ENCODE measurements around the gene FAM163B. TPM values are rescaled to one million over a fixed set of nuclear protein-coding genes. Genes with fewer than 3 reads are reported as not detected.

Gene FAM163B
- total RNA-seq, 1 donor from 2014 or later = not detected

DNA sequence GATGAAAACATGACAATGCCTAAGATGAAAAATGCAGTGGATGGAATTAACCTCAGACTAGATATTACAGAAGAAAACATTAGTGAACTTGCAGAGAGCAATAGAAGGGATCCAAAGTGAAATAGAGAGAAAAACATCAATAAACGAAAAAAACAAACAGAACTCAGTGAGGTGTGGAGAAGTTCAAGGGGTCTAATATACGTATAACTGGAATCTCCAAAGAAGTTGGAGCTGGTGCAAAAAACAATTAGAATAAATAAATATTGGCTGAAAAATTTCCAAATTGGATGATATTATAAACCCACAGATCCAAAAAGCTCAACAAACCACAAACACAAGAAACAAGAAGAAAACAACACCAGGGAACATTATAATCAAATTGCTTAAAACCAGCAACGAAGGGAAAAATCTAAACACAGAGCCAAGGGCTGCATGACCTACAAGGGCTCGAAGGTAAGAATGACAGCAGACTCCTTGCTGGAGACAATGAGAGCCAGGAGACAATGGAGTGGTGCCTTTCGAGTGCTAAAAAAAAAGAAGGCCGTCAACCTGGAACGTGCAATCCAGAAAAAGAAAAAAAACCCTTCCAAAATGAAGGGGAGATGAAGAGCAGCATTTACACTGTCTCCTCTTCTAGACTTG, 11.8 kb downstream of the FAM163B start:
- no peak for ATAC-seq

DNA sequence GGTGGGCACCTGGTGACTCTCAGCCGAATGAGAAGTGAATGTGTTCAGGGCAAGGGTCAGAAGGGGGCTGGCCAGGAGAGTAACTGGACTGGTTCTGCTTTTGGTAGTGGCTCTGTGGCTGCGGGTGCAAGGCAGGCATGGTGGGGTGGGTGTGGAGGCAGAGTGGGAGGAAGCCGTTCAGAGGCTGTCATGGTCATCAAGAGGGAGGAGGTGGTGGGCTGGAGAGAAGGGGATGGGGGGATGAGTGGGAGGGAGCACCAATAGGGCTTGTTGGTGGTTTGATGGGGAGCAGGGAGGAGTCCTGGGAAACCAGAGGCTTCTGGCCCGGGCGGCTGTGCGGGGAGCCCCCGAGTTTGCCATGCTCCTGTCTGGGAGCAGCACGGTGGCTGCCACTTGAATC, 13.3 kb downstream of the FAM163B start:
- no peak for ATAC-seq

GRCh38 chr9:133594310-133594709, 14.9 kb downstream of the FAM163B start:
- no peak for ATAC-seq

- no peak for ATAC-seq
These were observed 15.5 kb downstream of the FAM163B start for GRCh38 chr9:133593587-133594253.

- no peak for ATAC-seq
These were observed 16.3 kb downstream of the FAM163B start for GRCh38 chr9:133592731-133593409.

- ATAC-seq = no peak
These were observed 17.2 kb downstream of the FAM163B start for GRCh38 chr9:133591985-133592384.

DNA sequence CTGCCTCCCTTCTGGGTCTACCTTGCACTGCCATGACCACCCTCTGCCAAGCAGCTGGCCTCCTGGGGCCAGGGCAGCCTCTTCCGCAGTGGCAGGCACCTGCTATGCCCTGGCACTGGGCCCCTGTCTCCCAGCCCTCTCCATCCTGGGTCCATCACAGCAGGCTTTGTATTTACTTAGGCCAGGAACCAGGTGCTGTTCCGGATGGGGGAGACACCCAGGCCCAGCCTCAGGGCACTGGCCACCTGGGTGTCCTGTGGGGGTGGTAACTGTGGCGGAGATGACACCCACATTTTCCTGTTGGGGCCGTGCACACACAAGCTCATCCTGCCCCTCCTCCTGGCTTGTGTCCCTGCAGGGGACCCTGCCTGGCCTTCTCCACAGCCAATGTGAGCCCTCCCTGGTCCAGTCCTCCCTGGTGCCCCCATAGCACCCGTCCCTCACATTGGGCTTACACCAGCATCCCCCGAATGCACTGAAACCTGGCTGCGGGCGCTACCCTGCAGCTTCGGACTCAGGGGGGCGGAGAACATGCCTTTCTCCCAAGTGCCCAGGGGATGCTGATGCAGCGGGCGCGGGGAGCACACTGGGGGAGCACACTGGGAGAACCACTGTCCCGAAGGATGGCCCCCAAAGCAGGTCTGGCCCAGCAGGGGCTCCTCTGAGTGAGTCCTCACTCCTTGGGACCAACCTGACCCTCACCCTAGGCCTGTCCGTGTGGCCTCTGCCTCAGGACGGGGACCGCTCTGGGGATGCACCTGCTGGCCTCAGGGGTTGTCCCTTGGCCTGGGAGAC, 17.9 kb downstream of the FAM163B start:
- no peak for ATAC-seq

DNA sequence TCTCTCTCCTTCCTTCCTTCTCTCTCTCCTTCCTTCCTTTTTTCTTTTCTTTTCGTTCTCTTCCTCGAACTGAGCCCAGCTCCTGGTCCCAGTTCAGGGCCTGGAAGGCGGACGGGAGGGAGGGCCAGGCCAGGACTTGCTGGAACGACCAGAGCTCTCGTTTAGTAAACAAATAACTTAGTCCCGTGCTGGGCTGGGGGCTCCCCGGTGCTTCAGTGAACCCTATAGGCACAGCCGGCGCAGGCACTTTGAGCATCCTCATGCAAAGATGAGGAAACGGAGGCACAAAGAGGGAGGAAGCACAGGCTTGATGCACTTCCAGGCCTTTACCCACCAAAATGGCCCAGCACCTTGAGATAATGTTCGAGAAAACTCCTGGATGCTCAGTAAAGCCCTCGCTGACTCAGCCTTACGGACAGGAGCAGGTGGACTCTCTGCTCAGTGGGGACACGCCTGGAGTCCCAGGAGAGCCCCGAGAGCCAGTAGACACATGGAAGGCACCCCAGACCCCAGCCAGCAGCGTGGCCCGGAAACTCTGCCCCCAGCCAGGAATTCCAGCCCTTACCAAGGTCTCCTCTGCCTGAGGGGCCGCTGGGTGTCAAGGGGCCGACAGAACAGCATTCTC, 18.8 kb downstream of the FAM163B start:
- no peak for ATAC-seq

GRCh38 chr9:133589454-133590227, 19.5 kb downstream of the FAM163B start:
- no peak for ATAC-seq

DNA sequence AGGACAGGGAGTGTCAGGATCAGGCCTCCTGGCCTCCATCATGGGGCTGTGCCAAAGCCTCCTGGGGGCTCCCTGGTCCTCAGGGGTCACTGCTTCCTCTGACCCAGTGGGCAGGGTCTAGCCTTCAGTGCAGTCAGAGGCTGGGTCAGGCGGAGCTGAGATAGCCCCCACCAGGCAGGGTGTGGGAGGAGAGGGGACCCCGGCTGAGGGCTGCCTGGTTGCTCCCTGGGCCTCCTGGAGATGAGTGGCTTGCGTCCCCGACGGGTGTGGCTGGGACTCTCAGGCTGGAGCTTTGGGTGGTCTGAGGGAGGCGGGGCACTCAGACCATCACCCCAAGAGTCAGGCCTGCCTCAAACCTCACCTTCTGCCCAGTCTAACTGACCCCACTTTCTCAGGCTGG, 21.7 kb downstream of the FAM163B start:
- no peak for ATAC-seq

DNA sequence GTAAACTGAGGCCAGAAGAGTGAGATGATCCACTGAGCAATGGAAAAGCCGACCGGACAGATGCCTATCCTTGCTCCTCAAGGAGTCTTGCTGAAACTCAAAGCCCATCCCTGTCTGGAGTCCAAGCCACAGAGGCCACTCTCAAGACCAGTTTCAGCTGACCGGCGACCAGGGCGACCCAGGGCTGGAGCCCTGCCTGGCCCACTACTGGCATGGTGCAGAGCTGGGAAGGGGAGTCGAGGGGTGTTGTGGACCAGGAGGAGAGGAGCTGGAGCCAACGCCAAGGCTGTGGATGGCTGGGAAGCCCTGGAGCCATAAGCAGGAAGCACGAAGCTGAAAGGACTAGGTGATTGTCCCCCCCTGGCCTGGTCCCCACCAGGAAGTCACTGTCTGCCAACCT, 22.1 kb downstream of the FAM163B start:
- ATAC-seq = no peak

- no peak for ATAC-seq
These were observed 23.5 kb downstream of the FAM163B start for GRCh38 chr9:133585481-133586351.

DNA sequence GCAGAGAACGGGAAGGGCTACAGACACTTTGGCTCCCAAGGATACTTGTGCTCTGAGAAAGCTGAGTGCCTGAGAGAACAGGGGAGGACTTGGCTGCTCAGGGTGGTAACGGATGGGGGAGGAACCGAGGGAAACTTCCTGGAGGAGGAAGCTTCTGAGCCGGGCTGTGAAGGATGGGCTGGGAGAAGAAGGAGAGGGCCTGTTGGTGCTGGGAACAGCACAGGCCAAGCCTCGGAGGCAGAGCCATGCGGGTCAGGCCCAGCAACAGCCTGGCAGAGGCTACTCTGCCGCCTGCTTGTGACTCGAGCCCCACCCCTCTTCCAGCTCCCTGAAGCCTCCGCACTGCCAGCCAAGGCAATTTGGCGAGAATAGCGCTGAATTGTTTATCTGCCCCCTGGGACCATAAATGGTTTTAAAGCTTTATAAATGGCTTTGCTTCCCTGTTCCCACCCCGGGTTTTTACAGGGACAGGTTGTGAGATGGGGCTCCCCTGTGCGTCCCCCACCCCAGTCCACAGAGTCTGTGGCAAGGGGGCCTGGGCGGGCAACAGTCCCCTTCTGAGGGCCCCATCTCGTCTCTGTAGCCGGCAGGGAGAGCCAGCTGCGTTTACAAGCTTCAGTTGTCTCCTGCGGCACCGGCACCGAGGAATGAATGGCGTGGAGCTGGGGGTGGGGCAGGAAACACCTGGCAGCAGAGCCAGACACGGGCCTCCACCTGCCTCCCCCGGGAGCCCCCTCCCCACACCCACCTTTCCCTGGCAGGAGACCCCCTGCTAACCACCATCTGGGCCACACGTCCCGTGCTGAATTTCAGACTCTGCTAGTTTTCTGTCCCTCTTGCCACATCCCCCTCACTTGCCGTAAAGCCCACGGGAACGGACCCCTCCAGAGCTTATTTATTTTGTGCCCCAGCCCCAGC, 24.4 kb downstream of the FAM163B start:
- no peak for ATAC-seq

GRCh38 chr9:133584167-133584558, 25.0 kb downstream of the FAM163B start:
- no peak for ATAC-seq

DNA sequence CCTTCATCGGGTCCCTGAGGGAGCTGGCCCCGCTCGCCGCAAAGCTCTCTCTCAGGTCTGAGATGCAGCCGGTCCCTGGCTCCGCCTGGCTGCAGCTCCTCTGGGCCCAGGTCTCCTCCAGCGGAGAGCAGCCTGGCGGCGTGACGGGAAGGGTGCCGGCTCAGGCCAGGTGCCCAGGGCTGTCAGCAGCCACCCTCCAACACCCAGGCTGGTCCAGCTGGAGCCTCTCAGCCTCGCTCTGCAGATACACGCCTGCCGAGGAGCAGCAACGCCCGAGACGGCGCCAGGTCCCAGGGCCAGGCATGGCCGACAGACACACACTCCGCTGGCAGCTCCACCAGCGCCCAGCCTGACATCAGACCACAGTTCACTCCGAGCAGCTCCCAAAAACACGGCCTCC, 25.6 kb downstream of the FAM163B start:
- no peak for ATAC-seq

DNA sequence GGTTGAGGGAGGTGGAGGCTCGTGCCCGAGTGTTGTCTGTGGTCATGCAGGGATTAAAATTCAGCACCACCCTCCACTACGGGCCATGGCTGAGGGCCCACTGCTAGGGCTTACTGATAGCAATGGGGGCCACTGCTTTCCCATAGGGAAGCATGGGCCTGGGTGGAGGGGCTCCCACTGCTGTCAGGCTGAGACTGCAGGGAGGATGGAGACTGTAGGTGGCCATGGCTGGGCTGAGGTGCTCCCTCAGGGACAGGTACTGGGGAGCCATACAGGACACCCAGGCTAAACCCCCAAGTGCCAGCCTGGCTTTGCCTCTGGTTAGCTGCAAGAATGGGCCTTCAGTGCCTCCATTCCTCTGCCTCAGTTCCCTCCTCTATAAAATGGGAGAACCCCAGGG, 26.1 kb downstream of the FAM163B start:
- ATAC-seq = no peak

DNA sequence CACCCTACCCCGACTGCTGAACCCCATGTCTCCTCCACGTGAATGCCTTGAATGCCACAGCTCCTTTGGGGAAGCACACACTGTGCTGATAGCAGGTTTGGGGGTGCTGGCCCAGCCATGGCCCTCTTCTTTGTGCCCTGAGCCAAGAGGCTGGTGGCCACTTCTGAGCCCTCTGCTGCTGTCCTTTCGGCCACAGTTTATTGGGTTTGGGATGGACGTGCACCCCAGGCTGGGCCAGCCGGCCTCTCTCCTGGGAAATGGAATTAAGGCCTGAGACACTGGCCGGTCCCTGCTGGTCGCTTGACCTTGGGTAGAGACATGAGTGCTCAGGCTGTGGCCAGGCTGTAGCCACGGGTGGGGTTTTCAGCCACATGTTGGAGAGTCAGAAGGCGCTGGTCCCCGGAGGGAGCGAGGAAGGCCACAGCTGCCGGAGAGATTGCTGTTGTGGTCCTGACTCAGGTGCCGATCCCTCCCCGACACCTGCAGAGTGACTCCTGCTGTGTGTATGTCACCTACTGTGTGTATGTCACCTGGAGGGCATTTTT, 26.6 kb downstream of the FAM163B start:
- no peak for ATAC-seq

DNA sequence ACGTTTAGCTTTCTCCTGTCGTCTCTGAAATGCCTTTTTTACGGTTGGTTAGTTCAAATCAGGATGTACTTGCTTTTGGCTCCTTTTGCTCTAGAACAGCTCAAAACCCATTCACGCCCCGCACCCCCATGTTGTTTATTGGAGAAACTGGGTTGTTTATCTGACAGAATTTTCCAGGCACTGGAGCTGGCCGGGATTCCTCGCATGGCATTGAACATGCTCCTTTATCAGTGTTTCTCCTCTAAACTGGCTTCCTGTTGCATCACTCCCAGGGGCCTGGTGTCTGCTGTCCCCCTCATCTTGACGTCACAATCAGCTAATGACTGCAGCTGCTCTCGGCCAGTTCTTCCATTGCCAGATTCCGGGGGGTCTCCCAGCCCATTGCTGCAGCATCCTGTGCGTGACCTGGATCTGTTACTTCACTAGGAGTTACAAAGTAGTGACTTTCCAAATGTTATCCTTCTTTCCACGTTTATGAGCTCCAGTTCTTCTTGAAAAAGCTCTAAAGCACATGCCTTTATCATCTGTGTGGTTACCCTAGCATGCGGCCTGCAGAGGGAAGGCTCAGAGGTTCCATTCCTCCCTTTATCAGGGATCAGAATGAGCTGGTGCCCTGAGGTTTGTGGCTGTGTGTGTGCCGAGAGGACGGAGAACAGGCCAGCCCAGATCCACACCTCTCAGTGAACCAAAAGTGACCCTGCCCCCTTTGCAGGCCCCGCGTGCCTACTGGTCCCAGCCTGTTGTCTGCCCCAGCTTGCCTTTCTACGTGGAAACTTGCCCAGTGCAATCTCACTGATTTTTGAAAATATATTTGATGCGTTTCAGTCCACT, 27.5 kb downstream of the FAM163B start:
- no peak for ATAC-seq

DNA sequence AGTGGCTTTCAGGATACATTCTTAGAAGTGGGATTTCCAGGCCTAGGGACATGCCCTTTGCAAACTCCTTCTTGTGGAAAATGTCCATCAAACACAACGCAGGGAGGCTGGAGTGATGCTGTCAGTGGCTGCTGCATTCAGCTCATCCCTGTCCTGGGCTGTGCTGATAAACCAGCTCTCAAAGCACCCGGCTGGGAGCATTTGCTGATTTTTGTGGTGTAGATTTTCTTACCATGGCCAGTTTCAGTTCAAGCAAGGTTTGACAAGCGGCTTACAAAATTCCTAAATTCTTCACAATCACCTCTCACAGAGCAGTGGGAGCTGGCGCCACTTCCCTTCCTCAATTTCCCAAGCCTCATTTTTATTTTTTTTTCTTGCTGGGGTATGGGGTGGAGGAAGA, 28.2 kb downstream of the FAM163B start:
- ATAC-seq = no peak
